Keratinocyte (primary cell): Measurements from ENCODE around the gene MXI1. TPM values are rescaled to one million over a fixed set of nuclear protein-coding genes. Genes with fewer than 3 reads are reported as not detected.

Experiments
- DNase-seq: peaks from one replicate; pipeline ENCODE4 v3.0.0-alpha.2; 2011; ENCODE audit warnings: low read depth, missing footprints, low spot score
- FAIRE-seq: peaks from 2 replicates; lab custom pipeline; 2011; peaks lifted over from hg19 to GRCh38; lab: Jason Lieb, UNC
- H2AFZ ChIP-seq: 2 replicates; pipeline ENCODE4 v1.6.0; 2012; ENCODE audit warnings: low read length, control low read depth, inconsistent platforms; ENCODE audit not compliant: control insufficient read depth
- H3K27ac ChIP-seq: 2 replicates; pipeline ENCODE4 v1.5.1; 2011; ENCODE audit warnings: low read length; ENCODE audit not compliant: control insufficient read depth, insufficient read depth
- H3K27me3 ChIP-seq: 3 replicates; pipeline ENCODE4 v1.6.0; 2011; ENCODE audit warnings: low read length; ENCODE audit not compliant: control insufficient read depth, insufficient read depth; ENCODE audit errors: extremely low read depth
- H3K36me3 ChIP-seq, 2 experiments: 2 replicates in 1 of 2; 3 replicates in 1 of 2; pipeline ENCODE4 v1.5.1; 2011; ENCODE audit warnings: low read length in 2 of 2, mild to moderate bottlenecking in 1 of 2; ENCODE audit not compliant: control insufficient read depth in 2 of 2, insufficient read depth in 2 of 2; ENCODE audit errors: extremely low read depth in 1 of 2
- H3K4me1 ChIP-seq: 3 replicates; pipeline ENCODE4 v1.5.1; 2011; ENCODE audit warnings: low read length; ENCODE audit not compliant: control insufficient read depth, insufficient read depth; ENCODE audit errors: extremely low read depth
- H3K4me2 ChIP-seq: 3 replicates; pipeline ENCODE4 v1.6.0; 2011; ENCODE audit warnings: low read depth, low read length; ENCODE audit not compliant: control insufficient read depth, insufficient read depth; ENCODE audit errors: extremely low read depth
- H3K4me3 ChIP-seq, 3 experiments: fragments of 200-600 bp in 1 of 3; sonication (generic) in 1 of 3; 2 replicates in 2 of 3; 3 replicates in 1 of 3; pipeline ENCODE4 v1.5.1; 2011 to 2016; ENCODE audit warnings: low read length in 3 of 3, mild to moderate bottlenecking in 3 of 3, control low read depth in 2 of 3, inconsistent platforms in 1 of 3, low read depth in 1 of 3, mixed read lengths in 1 of 3, mixed run types in 1 of 3, moderate library complexity in 1 of 3; ENCODE audit not compliant: control insufficient read depth in 2 of 3, insufficient read depth in 2 of 3; ENCODE audit errors: extremely low read depth in 1 of 3
- H3K79me2 ChIP-seq: 2 replicates; pipeline ENCODE4 v1.6.0; 2012; ENCODE audit warnings: low read length; ENCODE audit not compliant: control insufficient read depth, insufficient read depth
- H3K9ac ChIP-seq: 3 replicates; pipeline ENCODE4 v1.6.0; 2011; ENCODE audit warnings: low read length; ENCODE audit not compliant: control insufficient read depth, insufficient read depth; ENCODE audit errors: extremely low read depth
- H3K9me1 ChIP-seq: 3 replicates; pipeline ENCODE4 v1.6.0; 2011; ENCODE audit warnings: low read length; ENCODE audit not compliant: control insufficient read depth, insufficient read depth; ENCODE audit errors: extremely low read depth
- H3K9me3 ChIP-seq: 2 replicates; pipeline ENCODE4 v1.5.1; 2012; ENCODE audit warnings: low read depth, low read length; ENCODE audit not compliant: control insufficient read depth
- H4K20me1 ChIP-seq: 3 replicates; pipeline ENCODE4 v1.6.0; 2011; ENCODE audit warnings: low read length; ENCODE audit not compliant: control insufficient read depth, insufficient read depth; ENCODE audit errors: extremely low read depth
- EZH2 ChIP-seq: IDR thresholded peaks from one replicate; pipeline ENCODE4 v1.6.1; 2012; ENCODE audit warnings: inconsistent platforms, mild to moderate bottlenecking, low read length, moderate library complexity
- dilution Hi-C: fragments of 300-500 bp; cut with MboI; formaldehyde crosslinking; loops from one replicate; pipeline ENCODE4 v1.7.0; 2020; ENCODE audit warnings: low sequenced_read_pairs; ENCODE audit not compliant: extremely low pct_ligation_motif_present
- polyA plus RNA-seq, 5 experiments: library from polyadenylated mRNA; depleted of rRNA in 3 of 5; stranded (reverse) in 3 of 5; stranded (forward) in 1 of 5; unstranded in 1 of 5; fragments of >200 nt; gene quantifications; 1 replicate in 1 of 5; 2 replicates in 3 of 5; 3 replicates in 1 of 5; pipeline versions ENCODE4 v1.2.1 to v1.2.3, GENCODE V29; 2011 to 2012; ENCODE audit warnings: missing spikeins in 2 of 5, low read depth in 1 of 5, low replicate concordance in 1 of 5
- TF ChIP-seq, protein P1 (sequence below), 3 experiments: IDR thresholded peaks in 1 of 3; conservative IDR thresholded peaks in 1 of 3; optimal IDR thresholded peaks in 1 of 3; 2 replicates in 2 of 3; 3 replicates in 1 of 3; pipeline versions ENCODE3 to v1.5.1; 2011; ENCODE audit warnings: low read length in 3 of 3, mild to moderate bottlenecking in 3 of 3, moderate library complexity in 2 of 3, control low read depth in 1 of 3, inconsistent platforms in 1 of 3; ENCODE audit not compliant: insufficient read depth in 2 of 3; ENCODE audit errors: extremely low read depth in 1 of 3

Gene MXI1
- polyA plus RNA-seq, 1 donor (not counting 4 experiments of a cell fraction or from before 2014, with no cell fraction given) = 17.8 TPM

DNA sequence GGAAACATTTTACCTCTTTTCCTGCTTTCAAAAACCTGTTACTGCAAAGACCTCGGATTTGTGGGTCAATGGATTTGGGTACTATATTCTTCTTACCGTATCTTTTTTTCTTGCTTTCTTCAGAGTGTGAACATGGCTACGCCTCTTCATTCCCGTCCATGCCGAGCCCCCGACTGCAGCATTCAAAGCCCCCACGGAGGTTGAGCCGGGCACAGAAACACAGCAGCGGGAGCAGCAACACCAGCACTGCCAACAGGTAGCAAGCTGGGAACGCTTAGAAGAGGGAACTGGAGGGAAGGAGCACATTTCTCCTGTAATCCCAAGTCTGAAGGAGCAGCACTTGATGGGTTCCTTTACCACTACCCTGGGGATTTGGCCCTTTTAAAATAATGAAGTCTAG is 20.7 kb downstream of the MXI1 start:
- H3K9me3 ChIP-seq = no peaks in the 10 kb centered on the region
- H3K27ac ChIP-seq = no peak overlapping the region
- TF ChIP-seq, protein P1, sequence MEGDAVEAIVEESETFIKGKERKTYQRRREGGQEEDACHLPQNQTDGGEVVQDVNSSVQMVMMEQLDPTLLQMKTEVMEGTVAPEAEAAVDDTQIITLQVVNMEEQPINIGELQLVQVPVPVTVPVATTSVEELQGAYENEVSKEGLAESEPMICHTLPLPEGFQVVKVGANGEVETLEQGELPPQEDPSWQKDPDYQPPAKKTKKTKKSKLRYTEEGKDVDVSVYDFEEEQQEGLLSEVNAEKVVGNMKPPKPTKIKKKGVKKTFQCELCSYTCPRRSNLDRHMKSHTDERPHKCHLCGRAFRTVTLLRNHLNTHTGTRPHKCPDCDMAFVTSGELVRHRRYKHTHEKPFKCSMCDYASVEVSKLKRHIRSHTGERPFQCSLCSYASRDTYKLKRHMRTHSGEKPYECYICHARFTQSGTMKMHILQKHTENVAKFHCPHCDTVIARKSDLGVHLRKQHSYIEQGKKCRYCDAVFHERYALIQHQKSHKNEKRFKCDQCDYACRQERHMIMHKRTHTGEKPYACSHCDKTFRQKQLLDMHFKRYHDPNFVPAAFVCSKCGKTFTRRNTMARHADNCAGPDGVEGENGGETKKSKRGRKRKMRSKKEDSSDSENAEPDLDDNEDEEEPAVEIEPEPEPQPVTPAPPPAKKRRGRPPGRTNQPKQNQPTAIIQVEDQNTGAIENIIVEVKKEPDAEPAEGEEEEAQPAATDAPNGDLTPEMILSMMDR (optimal IDR thresholded peaks at IDR 0.05 in 1 of 3, IDR thresholded peaks at IDR 0.05 in 1 of 3, conservative IDR thresholded peaks at IDR 0.05 in 1 of 3; ENCODE audit: extremely low read depth in 1 of 3, insufficient read depth in 2 of 3, low read length in 3 of 3) = no peak
- no peak for TF ChIP-seq EZH2
- no peaks in the 10 kb centered on the region for H4K20me1 ChIP-seq
- no peak overlapping the region for H2AFZ ChIP-seq
- FAIRE-seq = no peak
- DNase-seq = no peak
- H3K79me2 ChIP-seq = no peaks in the 10 kb centered on the region
- no peak overlapping the region for H3K4me3 ChIP-seq
- no peaks in the 10 kb centered on the region for H3K36me3 ChIP-seq
- H3K9me1 ChIP-seq = no peaks in the 10 kb centered on the region
- peaks cover 6% of the 10 kb centered on the region for H3K4me1 ChIP-seq
- H3K9ac ChIP-seq = no peak overlapping the region
- dilution Hi-C loops = no loop called here
- no peaks in the 10 kb centered on the region for H3K27me3 ChIP-seq
- no peak overlapping the region for H3K4me2 ChIP-seq

DNA sequence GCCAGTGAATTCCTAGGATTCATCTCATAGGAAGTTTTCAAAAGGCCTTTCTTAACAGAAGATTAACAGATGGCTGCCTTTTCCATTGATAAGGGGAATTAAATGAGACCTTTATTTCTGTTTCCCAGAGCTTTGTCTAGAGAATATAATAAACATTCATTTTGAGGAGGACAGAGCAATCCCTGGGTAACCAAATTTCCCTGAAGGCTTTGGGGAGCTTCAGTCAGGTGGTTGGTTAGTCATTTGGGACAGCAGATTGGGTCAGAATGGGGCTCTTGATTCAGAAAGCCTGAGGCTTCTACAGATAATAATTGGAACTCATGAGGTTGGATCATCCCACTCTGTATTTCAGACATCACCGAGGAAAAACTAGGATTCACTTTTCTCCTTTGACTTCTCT is 21.8 kb downstream of the MXI1 start:
- dilution Hi-C loops = no loop called here
- H3K27ac ChIP-seq = no peak overlapping the region
- H3K4me2 ChIP-seq = no peak overlapping the region
- no peak for FAIRE-seq
- DNase-seq = no peak
- H3K27me3 ChIP-seq = no peaks in the 10 kb centered on the region
- no peak overlapping the region for H3K9ac ChIP-seq
- H2AFZ ChIP-seq = no peak overlapping the region
- H3K9me1 ChIP-seq = no peaks in the 10 kb centered on the region
- no peak for TF ChIP-seq EZH2
- TF ChIP-seq, protein P1 (optimal IDR thresholded peaks at IDR 0.05 in 1 of 3, IDR thresholded peaks at IDR 0.05 in 1 of 3, conservative IDR thresholded peaks at IDR 0.05 in 1 of 3; ENCODE audit: extremely low read depth in 1 of 3, insufficient read depth in 2 of 3, low read length in 3 of 3) = no peak
- H3K4me1 ChIP-seq = peaks cover 6% of the 10 kb centered on the region
- no peaks in the 10 kb centered on the region for H3K36me3 ChIP-seq
- H3K9me3 ChIP-seq = no peaks in the 10 kb centered on the region
- no peaks in the 10 kb centered on the region for H3K79me2 ChIP-seq
- no peaks in the 10 kb centered on the region for H4K20me1 ChIP-seq
- no peak overlapping the region for H3K4me3 ChIP-seq
